ENCODE measurements around the gene VIPR2. TPM values are rescaled to one million over a fixed set of nuclear protein-coding genes. Genes with fewer than 3 reads are reported as not detected.

The VIPR2 gene
- total and polyA plus RNA-seq, 2 experiments from 2014 or later: 1.3 to 2.7 TPM

- Mint-ChIP-seq H3K27me3 (ENCODE audit: insufficient read depth, low read depth, poor library complexity) (peaks cover 28% of the 10 kb centered on the region), H3K36me3 (ENCODE audit: low read depth) (no peaks in the 10 kb centered on the region; the same call in 2 of the 3 replicates), H3K4me1 (peaks cover 5% of the 10 kb centered on the region), H3K27ac (no peak overlapping the region), H3K4me3 (0 out of 3 replicates have a peak overlapping the region, but pooled peaks have one; percentile 12), H3K9me3 (peaks cover 47% of the 10 kb centered on the region)
- 0 out of 2 replicates have a peak, but pooled peaks cover 6% of the 10 kb centered on the region for H3F3A ChIP-seq (replicated peaks; ENCODE audit: low read depth)
- peaks cover 35% of the 10 kb centered on the region for H3K4me1 ChIP-seq (ENCODE audit: insufficient read depth)
- no peaks in the 10 kb centered on the region for H3K79me2 ChIP-seq (replicated peaks; ENCODE audit: insufficient read depth)
- no peak overlapping the region for H3K27ac ChIP-seq (ENCODE audit: low read depth)
- DNase-seq (ENCODE audit: low spot score) (peak; percentile 21), ATAC-seq (no peak)
- peaks cover 3% of the 10 kb centered on the region; the same call in 1 of the 2 replicates for H4K20me1 ChIP-seq (replicated peaks; ENCODE audit: insufficient read depth)
- H3K4me3 ChIP-seq: peak overlapping the region; percentile 21; the same call in 1 of the 2 replicates
- peak overlapping the region; percentile 63 for H3K4me2 ChIP-seq
- no peak overlapping the region for H2AFZ ChIP-seq
- H3K27me3 ChIP-seq (ENCODE audit: insufficient read depth): peaks cover 38% of the 10 kb centered on the region
- no peaks in the 10 kb centered on the region for H3K36me3 ChIP-seq (ENCODE audit: insufficient read depth)
- H3K9me2 ChIP-seq (ENCODE audit: insufficient read depth): no peaks in the 10 kb centered on the region
- TF ChIP-seq EZH2 (IDR thresholded peaks at IDR 0.05; ENCODE audit: low read depth, unreplicated experiment): no peak
- no peak for TF ChIP-seq CREB1 (CRISPR knock-in tag; IDR thresholded peaks at IDR 0.05; ENCODE audit: low read depth)
- TF ChIP-seq ZNF462 (CRISPR knock-in tag; IDR thresholded peaks at IDR 0.05): no peak
- TF ChIP-seq, protein P1, sequence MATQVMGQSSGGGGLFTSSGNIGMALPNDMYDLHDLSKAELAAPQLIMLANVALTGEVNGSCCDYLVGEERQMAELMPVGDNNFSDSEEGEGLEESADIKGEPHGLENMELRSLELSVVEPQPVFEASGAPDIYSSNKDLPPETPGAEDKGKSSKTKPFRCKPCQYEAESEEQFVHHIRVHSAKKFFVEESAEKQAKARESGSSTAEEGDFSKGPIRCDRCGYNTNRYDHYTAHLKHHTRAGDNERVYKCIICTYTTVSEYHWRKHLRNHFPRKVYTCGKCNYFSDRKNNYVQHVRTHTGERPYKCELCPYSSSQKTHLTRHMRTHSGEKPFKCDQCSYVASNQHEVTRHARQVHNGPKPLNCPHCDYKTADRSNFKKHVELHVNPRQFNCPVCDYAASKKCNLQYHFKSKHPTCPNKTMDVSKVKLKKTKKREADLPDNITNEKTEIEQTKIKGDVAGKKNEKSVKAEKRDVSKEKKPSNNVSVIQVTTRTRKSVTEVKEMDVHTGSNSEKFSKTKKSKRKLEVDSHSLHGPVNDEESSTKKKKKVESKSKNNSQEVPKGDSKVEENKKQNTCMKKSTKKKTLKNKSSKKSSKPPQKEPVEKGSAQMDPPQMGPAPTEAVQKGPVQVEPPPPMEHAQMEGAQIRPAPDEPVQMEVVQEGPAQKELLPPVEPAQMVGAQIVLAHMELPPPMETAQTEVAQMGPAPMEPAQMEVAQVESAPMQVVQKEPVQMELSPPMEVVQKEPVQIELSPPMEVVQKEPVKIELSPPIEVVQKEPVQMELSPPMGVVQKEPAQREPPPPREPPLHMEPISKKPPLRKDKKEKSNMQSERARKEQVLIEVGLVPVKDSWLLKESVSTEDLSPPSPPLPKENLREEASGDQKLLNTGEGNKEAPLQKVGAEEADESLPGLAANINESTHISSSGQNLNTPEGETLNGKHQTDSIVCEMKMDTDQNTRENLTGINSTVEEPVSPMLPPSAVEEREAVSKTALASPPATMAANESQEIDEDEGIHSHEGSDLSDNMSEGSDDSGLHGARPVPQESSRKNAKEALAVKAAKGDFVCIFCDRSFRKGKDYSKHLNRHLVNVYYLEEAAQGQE (IDR thresholded peaks at IDR 0.05; ENCODE audit: unreplicated experiment): no peak
- TF ChIP-seq ZNF114 (CRISPR knock-in tag; IDR thresholded peaks at IDR 0.05): no peak
- TF ChIP-seq POLR2AphosphoS5 (IDR thresholded peaks at IDR 0.05; ENCODE audit: low read depth): no peak
- no peak for TF ChIP-seq JUNB (IDR thresholded peaks at IDR 0.05; ENCODE audit: unreplicated experiment)
- no peak for TF ChIP-seq EZH2phosphoT487 (IDR thresholded peaks at IDR 0.05; ENCODE audit: unreplicated experiment)
- TF ChIP-seq ZNF331 (CRISPR knock-in tag; IDR thresholded peaks at IDR 0.05; ENCODE audit: low read depth): no peak
- no peak for TF ChIP-seq NANOG (IDR thresholded peaks at IDR 0.05; ENCODE audit: borderline replicate concordance)
- TF ChIP-seq ETS1 (IDR thresholded peaks at IDR 0.05): no peak
Observed at GRCh38 chr7:159147246-159147645, 2.6 kb upstream of the VIPR2 start.

Data from GM23338 (cell line).